AG09309 (cell line): ENCODE data around the gene RTCA.

Experiments used
- DNase-seq: peaks from one replicate; pipeline ENCODE4 v3.0.0-alpha.2; 2010; ENCODE audit warnings: low read depth
- H3K4me3 ChIP-seq: 2 replicates; pipeline ENCODE4 v1.5.1; 2011; ENCODE audit warnings: mild to moderate bottlenecking, low read depth, low read length, moderate library complexity; ENCODE audit not compliant: control insufficient read depth
- TF ChIP-seq, protein P1 (sequence below): IDR thresholded peaks from 2 replicates; pipeline ENCODE4 v1.5.1; 2011; ENCODE audit warnings: mild to moderate bottlenecking, low read depth, low read length, inconsistent platforms; ENCODE audit not compliant: insufficient read depth, control insufficient read depth; ENCODE audit errors: missing control alignments

RTCA gene

DNA sequence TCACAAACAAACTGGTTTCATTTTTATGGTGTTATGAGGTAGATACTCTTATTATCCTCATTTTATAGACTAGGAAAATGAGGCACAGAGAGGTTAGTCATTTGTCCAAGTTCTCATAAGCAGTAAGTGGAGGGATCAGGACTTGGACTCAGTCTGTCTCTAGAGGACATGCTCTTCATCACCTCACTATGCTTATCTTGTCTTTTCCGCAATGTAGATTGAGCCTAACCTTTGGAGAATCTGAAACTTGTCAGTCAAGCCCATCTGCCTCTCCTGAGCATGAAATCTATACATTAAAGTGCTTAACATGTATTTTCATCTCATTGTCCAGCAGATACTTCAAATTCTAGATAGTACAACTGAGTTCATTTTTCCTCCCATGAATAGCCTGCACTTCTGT lies 74.5 kb downstream of the RTCA start:
- DNase-seq: no peak
- no peak overlapping the region for H3K4me3 ChIP-seq
- TF ChIP-seq, protein P1, sequence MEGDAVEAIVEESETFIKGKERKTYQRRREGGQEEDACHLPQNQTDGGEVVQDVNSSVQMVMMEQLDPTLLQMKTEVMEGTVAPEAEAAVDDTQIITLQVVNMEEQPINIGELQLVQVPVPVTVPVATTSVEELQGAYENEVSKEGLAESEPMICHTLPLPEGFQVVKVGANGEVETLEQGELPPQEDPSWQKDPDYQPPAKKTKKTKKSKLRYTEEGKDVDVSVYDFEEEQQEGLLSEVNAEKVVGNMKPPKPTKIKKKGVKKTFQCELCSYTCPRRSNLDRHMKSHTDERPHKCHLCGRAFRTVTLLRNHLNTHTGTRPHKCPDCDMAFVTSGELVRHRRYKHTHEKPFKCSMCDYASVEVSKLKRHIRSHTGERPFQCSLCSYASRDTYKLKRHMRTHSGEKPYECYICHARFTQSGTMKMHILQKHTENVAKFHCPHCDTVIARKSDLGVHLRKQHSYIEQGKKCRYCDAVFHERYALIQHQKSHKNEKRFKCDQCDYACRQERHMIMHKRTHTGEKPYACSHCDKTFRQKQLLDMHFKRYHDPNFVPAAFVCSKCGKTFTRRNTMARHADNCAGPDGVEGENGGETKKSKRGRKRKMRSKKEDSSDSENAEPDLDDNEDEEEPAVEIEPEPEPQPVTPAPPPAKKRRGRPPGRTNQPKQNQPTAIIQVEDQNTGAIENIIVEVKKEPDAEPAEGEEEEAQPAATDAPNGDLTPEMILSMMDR: no peak

DNA sequence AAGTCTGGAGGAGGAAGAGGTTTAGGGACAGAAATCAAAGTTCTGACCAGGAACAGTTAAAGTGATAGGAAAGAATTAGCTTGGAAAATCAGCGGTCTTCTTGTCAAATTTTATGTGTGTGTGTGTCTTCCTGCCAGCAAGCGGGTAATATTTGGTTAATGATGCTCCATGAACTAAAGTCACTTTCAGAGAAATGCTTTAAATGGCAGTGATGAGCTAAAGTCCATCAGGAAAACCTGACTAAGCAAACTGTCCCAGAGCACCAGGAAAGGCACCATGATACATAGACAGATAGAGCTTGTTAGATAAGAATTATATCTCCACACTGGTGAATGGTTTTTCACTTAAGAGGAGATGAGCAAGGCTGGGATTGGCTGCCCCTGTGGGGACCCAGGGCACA lies 76.3 kb downstream of the RTCA start:
- TF ChIP-seq, protein P1: no peak
- no peak for DNase-seq
- H3K4me3 ChIP-seq: no peak overlapping the region
